Stimulated activated CD4-positive, alpha-beta T cell treated with anti-CD3 and anti-CD28 coated beads, Interleukin-2, amount 100 ng/mL, for 24 hours (primary cell): ENCODE data around the gene PCDH20.
"Not testable (repeated sequence)": the region's sequence is repeated elsewhere in the genome, so short reads cannot be mapped to it uniquely, and the experiment has no call there.

ENCODE experiments used
- DNase-seq, 2 donors: peaks; one replicate each; pipeline ENCODE4 v3.0.0-alpha.2; 2020

PCDH20 gene

GRCh38 chr13:61415749-61416148 is at the start of gene PCDH20:
TSS of gene PCDH20 (minus strand) at chr13:61415849. CDS start at chr13:61415158, 691 bp downstream.
- no peak for DNase-seq

GRCh38 chr13:61463024-61463423 is 47.4 kb upstream of the PCDH20 start:
- DNase-seq = no peak

GRCh38 chr13:61453121-61453520 is 37.5 kb upstream of the PCDH20 start:
- DNase-seq = no peak

GRCh38 chr13:61432029-61432428 is 16.4 kb upstream of the PCDH20 start:
- no peak for DNase-seq

- no peak for DNase-seq
Measured at GRCh38 chr13:61423915-61424314, 8.3 kb upstream of the PCDH20 start.

GRCh38 chr13:61417086-61417570 is 1.5 kb upstream of the PCDH20 start:
- DNase-seq = no peak

- no peak for DNase-seq
Measured at GRCh38 chr13:61415058-61415721, 459 bp downstream of the PCDH20 start.

- DNase-seq = no peak
Measured at GRCh38 chr13:61414686-61415057, 977 bp downstream of the PCDH20 start.

- DNase-seq = no peak
Measured at GRCh38 chr13:61413572-61414535, 1.8 kb downstream of the PCDH20 start.

GRCh38 chr13:61410669-61411297 is 4.9 kb downstream of the PCDH20 start:
- no peak for DNase-seq

GRCh38 chr13:61410266-61410665 is 5.4 kb downstream of the PCDH20 start:
- DNase-seq = no peak

GRCh38 chr13:61408571-61408970 is 7.1 kb downstream of the PCDH20 start:
- DNase-seq = no peak

GRCh38 chr13:61406275-61406674 is 9.4 kb downstream of the PCDH20 start:
- no peak for DNase-seq

- DNase-seq = no peak
Measured at GRCh38 chr13:61396121-61396520, 19.5 kb downstream of the PCDH20 start.

GRCh38 chr13:61391426-61391825 is 24.2 kb downstream of the PCDH20 start:
- DNase-seq = no peak

- DNase-seq = no peak
Measured at GRCh38 chr13:61387694-61388093, 28.0 kb downstream of the PCDH20 start.

- DNase-seq = no peak
Measured at GRCh38 chr13:61383111-61383510, 32.5 kb downstream of the PCDH20 start.

- no peak for DNase-seq
Measured at GRCh38 chr13:61370520-61370919, 45.1 kb downstream of the PCDH20 start.

- DNase-seq = not testable (repeated sequence)
Measured at GRCh38 chr13:61364690-61365089, 51.0 kb downstream of the PCDH20 start.

- DNase-seq = no peak
Measured at GRCh38 chr13:61362522-61362921, 53.1 kb downstream of the PCDH20 start.
